Measurements from ENCODE around the gene ESYT3.

- TF ChIP-seq CTCF (IDR thresholded peaks at IDR 0.05) = no peak
- no peak for TF ChIP-seq POLR2A (IDR thresholded peaks at IDR 0.05)
Measured at GRCh38 chr3:138438896-138439295, 4.5 kb downstream of the ESYT3 start.

All from vagina (tissue), 2 donors.